Endothelial cell (in vitro differentiated cells): ENCODE measurements around the gene CCSER1. TPM values are rescaled to one million over a fixed set of nuclear protein-coding genes. Genes with fewer than 3 reads are reported as not detected.

Experiments
- DNase-seq: peaks from one replicate; pipeline ENCODE4 v3.0.0; 2021; ENCODE audit warnings: low spot score
- H3K27ac Mint-ChIP-seq: one replicate; pipeline ENCODE4 v1.8.0; 2021; ENCODE audit warnings: mixed read lengths, inconsistent platforms; ENCODE audit not compliant: unreplicated experiment
- H3K27me3 Mint-ChIP-seq: one replicate; pipeline ENCODE4 v1.8.0; 2021; ENCODE audit warnings: mild to moderate bottlenecking, moderate library complexity, mixed read lengths, inconsistent platforms; ENCODE audit not compliant: unreplicated experiment
- H3K36me3 Mint-ChIP-seq: one replicate; pipeline ENCODE4 v1.8.0; 2021; ENCODE audit warnings: mild to moderate bottlenecking, low read depth, mixed read lengths, inconsistent platforms; ENCODE audit not compliant: unreplicated experiment
- H3K4me1 Mint-ChIP-seq: one replicate; pipeline ENCODE4 v1.8.0; 2021; ENCODE audit warnings: mild to moderate bottlenecking, mixed read lengths, inconsistent platforms; ENCODE audit not compliant: unreplicated experiment
- H3K4me3 Mint-ChIP-seq: one replicate; pipeline ENCODE4 v1.8.0; 2021; ENCODE audit warnings: mild to moderate bottlenecking, mixed read lengths, inconsistent platforms; ENCODE audit not compliant: unreplicated experiment
- H3K9me3 Mint-ChIP-seq: one replicate; pipeline ENCODE4 v1.8.0; 2021; ENCODE audit warnings: mixed read lengths, inconsistent platforms; ENCODE audit not compliant: unreplicated experiment
- total RNA-seq: library from RNA; stranded (reverse); fragmentation: NEBNext Ultra II Directional; extraction: Animal tissue kit (Norgen Biotek cat#: 25700); gene quantifications from one replicate; pipeline ENCODE4 v1.2.1, GENCODE V29; 2021; ENCODE audit not compliant: unreplicated experiment
- TF ChIP-seq, protein P1 (sequence below): fragments of 200-600 bp; sonication (generic); IDR thresholded peaks from one replicate; pipeline ENCODE4 v1.5.0; 2021; ENCODE audit warnings: antibody characterized with exemption; ENCODE audit not compliant: unreplicated experiment

The CCSER1 gene
- total RNA-seq, 1 donor from 2014 or later = 3.0 TPM

DNA sequence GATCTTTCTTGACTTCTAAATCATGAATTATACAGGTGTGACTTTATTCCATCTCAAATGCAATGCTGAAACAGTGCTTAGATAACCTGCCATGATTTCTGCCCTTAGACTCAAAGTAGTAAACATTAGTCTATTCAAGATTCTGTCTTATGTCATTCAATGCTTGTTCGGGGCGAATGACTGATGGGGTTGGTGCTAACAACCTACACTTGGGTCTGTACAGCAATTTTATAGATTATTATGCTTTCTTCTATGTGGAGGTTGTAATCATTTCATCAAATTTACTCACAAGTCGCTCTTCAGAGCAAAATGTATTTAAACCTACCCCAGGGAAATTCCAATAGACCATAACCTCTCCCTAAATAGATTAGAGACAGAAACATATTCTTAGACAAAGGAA is 1155.0 kb downstream of the CCSER1 start:
- no peak overlapping the region for H3K27ac Mint-ChIP-seq
- H3K27me3 Mint-ChIP-seq = no peaks in the 10 kb centered on the region
- no peaks in the 10 kb centered on the region for H3K9me3 Mint-ChIP-seq
- peaks cover under 1% of the 10 kb centered on the region for H3K4me1 Mint-ChIP-seq
- no peak for DNase-seq
- TF ChIP-seq, protein P1, sequence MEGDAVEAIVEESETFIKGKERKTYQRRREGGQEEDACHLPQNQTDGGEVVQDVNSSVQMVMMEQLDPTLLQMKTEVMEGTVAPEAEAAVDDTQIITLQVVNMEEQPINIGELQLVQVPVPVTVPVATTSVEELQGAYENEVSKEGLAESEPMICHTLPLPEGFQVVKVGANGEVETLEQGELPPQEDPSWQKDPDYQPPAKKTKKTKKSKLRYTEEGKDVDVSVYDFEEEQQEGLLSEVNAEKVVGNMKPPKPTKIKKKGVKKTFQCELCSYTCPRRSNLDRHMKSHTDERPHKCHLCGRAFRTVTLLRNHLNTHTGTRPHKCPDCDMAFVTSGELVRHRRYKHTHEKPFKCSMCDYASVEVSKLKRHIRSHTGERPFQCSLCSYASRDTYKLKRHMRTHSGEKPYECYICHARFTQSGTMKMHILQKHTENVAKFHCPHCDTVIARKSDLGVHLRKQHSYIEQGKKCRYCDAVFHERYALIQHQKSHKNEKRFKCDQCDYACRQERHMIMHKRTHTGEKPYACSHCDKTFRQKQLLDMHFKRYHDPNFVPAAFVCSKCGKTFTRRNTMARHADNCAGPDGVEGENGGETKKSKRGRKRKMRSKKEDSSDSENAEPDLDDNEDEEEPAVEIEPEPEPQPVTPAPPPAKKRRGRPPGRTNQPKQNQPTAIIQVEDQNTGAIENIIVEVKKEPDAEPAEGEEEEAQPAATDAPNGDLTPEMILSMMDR = no peak
- H3K4me3 Mint-ChIP-seq = no peak overlapping the region
- no peaks in the 10 kb centered on the region for H3K36me3 Mint-ChIP-seq

DNA sequence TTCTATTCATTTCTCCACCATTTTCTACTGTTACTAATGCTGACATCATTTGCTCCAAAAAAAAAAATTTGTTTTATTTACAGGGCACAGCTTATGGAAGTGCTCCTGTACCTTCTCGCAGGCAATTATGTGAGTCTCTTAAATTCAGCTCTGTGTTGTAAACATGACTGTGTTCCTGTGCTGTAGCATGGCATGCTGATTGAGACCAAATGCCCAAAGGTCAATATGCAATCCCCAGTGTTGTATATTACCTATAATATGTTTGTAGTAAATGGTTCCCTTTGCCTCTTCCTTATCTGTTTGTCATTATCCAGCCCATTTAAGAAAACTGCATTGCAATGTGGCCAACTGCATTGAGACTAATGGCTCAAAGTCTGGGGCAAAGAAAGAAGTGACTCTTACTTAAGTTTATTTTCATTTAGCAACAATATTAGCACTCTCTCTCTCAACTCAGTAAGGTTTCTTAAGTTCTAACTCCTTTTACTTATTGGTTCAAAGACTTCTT is 1156.6 kb downstream of the CCSER1 start:
- Mint-ChIP-seq H3K9me3 (no peaks in the 10 kb centered on the region), H3K27me3 (peaks cover 1% of the 10 kb centered on the region), H3K4me3 (no peak overlapping the region), H3K27ac (no peak overlapping the region), H3K4me1 (peaks cover 13% of the 10 kb centered on the region), H3K36me3 (no peaks in the 10 kb centered on the region)
- TF ChIP-seq, protein P1 = no peak
- DNase-seq = no peak

- TF ChIP-seq, protein P1 = no peak
- DNase-seq = no peak
- Mint-ChIP-seq H3K27ac (no peak overlapping the region), H3K36me3 (no peaks in the 10 kb centered on the region), H3K9me3 (no peaks in the 10 kb centered on the region), H3K4me3 (no peak overlapping the region), H3K4me1 (peaks cover 14% of the 10 kb centered on the region), H3K27me3 (peaks cover 1% of the 10 kb centered on the region)
Measured at GRCh38 chr4:91284480-91284879, 1157.3 kb downstream of the CCSER1 start.

DNA sequence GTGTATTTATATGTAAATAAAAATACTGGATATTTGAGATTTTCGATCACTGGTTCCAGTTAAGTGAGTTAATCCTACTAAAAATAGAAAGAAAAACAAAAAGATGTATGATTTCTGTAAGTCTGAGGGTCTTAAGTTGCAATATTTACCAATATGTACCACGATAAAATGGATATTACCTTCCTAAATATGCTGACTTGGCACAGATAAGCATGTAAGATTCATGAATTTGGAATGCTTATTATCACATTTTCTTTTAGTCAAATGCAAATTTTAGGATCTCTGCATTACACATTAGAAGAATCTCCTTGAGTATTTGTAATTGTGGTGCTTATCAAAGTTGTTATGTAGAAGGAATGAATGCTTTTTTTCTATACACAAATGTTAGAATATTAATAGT is 1158.3 kb downstream of the CCSER1 start:
- Mint-ChIP-seq H3K9me3 (no peaks in the 10 kb centered on the region), H3K4me1 (peaks cover 14% of the 10 kb centered on the region), H3K4me3 (no peak overlapping the region), H3K27ac (no peak overlapping the region), H3K27me3 (peaks cover 1% of the 10 kb centered on the region), H3K36me3 (no peaks in the 10 kb centered on the region)
- TF ChIP-seq, protein P1 = no peak
- no peak for DNase-seq

- Mint-ChIP-seq H3K9me3 (no peaks in the 10 kb centered on the region), H3K27ac (peak overlapping the region; percentile 58), H3K4me3 (no peak overlapping the region), H3K27me3 (peaks cover 2% of the 10 kb centered on the region), H3K4me1 (peaks cover 14% of the 10 kb centered on the region), H3K36me3 (no peaks in the 10 kb centered on the region)
- TF ChIP-seq, protein P1 = no peak
- no peak for DNase-seq
Measured at GRCh38 chr4:91288702-91289311, 1161.6 kb downstream of the CCSER1 start.
